Kasumi-1 (cell line): ENCODE measurements around the gene CPE.
"Not testable (repeated sequence)": the region's sequence is repeated elsewhere in the genome, so short reads cannot be mapped to it uniquely, and the experiment has no call there.

Experiments used
- DNase-seq, 2 experiments: peaks; one replicate each; lab custom pipeline; 2025; lab: John Stamatoyannopoulos, UW

CPE gene

DNA sequence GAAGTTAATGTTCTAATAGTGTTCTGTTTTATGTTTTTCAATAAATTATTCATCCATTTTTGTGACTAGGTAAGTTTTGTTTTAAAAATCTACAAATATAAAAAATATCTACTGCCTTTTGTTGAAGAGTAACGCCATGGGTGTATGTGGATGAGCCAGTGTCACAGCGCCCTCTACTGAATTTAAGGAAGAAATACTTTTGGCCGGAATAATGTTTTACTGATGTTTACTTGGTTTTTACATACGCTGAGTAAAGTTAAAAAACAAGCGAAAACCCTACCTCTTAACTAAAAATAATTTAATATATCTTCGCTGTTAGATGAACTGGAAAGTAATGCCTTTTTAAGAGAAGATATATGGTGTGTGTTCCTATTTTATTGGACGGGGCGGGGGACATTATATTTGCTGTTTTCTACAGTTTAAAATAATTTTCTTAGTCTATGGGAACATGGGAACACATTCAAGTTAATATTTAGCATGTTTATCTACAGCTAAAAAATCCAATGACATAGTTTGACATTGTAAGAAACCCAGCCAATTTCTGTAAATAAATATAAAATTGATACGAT, 86.1 kb downstream of the CPE start:
- DNase-seq, result peak; percentile 68 to 84

- no peak for DNase-seq
Observed at GRCh38 chr4:165470009-165470408, 91.2 kb downstream of the CPE start.

DNA sequence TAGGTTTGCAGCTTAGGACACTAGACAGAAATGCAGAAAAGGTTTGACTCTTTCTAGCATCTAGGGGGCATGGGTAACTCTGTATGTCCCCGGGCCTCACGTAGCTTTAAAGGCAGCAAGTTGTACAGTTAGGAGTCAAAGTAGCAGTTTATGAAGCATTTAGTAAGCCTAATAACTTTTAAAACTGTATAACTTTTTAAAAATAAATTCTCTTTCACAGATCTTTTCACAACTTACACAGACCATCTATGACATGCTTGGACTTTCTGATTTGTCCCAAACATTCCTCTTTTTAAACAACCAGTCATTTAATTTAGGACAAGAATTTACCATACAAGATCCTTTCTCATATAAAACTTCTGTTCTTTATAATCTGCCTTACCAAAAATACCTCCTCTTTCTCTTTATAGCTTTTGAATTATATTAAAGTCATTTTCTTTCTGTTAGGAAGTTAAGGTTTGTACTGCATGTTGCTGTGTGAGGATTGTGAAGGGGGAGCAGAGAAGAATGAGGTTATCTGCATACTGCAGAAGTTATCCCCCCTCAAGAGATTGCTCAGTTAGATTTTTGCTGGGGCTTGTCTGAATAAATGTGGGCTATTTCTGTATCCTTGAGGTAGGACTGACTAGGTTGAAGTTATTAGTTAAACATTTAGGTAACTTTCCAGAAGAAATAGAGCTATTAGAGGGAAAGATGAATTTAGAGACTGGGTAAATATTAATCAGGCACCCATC, 94.3 kb downstream of the CPE start:
- DNase-seq, result no peak

GRCh38 chr4:165474784-165475705, 96.2 kb downstream of the CPE start:
- no peak for DNase-seq

GRCh38 chr4:165475706-165476070, 96.9 kb downstream of the CPE start:
- no peak for DNase-seq

DNA sequence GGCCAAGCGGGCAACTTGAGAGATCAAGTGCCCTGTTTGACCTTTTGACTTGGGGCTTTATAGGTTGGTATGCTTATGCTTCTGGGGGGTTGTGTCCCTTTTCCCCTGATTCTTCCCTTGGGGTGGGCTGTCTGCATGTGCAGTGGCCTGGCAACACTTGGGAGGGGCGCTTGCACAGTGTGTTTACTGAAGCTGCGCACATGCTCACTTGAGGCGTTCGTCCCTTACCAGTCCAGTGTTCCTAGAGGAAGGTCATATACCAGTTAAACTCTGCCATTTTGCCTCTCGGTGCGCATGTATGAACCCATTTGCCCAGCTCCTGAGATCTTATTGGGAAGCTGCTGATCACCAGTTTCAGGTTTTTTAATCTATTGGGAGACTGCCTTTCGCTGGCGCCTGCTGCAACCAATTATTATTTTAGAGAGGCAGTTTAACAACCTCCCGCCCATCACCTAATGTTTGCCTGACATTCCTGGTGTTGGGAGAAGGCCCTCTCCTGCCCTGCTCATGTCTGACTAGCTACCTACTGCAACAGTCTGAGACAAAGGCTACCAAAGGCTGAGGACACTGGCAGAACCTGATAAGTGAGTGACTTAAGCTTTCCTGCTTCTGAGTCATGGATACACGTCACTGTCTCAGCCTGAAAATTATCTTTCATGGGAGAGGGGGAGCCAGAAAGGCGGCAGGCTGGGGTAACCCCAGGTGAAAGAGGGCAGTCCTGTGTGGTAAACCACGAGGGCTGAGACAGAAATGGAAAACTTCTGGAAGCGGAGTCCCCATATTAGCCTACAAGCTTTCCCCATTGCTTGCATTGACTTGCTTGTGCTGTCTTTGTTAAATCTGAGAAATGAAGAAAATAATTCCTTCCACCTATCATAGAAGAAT, 97.6 kb downstream of the CPE start:
- DNase-seq, result no peak

GRCh38 chr4:165477799-165478198, 99.0 kb downstream of the CPE start:
- no peak for DNase-seq

- no peak for DNase-seq
Observed at GRCh38 chr4:165478260-165478659, 99.5 kb downstream of the CPE start.

DNA sequence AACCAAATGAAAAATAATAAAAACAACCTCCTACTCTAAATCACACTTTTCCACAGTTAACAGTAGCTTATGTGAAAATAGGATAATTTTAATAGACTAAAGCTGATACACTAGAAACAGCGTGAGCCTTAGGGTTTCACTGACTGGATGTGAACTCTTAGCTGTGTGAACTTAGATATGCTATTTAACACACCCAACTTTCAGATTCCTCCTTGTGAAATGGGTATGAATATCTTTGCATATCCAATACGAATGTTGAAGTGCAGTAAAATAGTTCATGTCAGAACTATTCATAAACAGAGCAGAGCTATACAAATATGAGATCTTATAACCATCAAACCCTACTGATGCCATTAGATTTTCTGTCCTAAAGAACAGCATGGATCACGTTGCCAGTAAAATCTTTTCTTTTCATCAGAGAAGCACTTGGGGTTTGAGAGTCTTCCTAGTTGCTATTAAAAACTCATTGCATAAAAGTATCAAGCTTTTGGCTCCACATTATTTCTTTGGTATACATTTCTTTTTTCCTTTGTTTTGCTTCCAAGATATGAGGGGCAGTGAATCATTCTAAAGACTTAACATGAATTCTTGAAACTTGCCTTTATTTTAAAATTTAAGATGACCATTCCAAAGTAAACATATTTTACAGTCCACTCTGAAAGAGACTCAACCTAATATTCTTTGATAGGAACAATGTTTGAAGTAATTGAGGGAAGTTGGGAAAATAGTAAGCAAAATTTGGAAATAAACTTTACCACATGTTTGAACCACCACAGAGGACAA, 102.4 kb downstream of the CPE start:
- no peak for DNase-seq

DNA sequence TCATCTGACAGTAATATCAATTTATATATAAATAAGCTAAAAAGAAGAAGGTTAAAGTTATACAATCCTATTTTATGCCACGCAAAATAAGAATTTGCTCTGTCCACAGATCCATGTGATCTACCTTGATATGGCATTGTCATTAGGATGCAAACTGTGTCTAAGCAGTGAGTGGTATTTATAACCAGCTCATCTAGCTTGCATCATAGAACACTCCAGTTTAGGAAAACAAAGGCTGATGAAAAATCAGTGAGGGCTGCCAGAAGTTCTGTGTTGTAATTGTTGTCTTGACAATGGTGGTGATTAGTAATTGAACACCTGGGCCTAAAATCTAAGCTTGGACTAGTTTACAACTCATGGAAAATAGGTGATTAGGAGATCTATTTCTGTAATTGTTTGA, 111.0 kb downstream of the CPE start:
- DNase-seq, result no peak

- not testable (repeated sequence) for DNase-seq
Observed at GRCh38 chr4:165492583-165492982, 113.8 kb downstream of the CPE start.

- peak; percentile 81 to 84 for DNase-seq
Observed at GRCh38 chr4:165493359-165493758, 114.6 kb downstream of the CPE start.

DNA sequence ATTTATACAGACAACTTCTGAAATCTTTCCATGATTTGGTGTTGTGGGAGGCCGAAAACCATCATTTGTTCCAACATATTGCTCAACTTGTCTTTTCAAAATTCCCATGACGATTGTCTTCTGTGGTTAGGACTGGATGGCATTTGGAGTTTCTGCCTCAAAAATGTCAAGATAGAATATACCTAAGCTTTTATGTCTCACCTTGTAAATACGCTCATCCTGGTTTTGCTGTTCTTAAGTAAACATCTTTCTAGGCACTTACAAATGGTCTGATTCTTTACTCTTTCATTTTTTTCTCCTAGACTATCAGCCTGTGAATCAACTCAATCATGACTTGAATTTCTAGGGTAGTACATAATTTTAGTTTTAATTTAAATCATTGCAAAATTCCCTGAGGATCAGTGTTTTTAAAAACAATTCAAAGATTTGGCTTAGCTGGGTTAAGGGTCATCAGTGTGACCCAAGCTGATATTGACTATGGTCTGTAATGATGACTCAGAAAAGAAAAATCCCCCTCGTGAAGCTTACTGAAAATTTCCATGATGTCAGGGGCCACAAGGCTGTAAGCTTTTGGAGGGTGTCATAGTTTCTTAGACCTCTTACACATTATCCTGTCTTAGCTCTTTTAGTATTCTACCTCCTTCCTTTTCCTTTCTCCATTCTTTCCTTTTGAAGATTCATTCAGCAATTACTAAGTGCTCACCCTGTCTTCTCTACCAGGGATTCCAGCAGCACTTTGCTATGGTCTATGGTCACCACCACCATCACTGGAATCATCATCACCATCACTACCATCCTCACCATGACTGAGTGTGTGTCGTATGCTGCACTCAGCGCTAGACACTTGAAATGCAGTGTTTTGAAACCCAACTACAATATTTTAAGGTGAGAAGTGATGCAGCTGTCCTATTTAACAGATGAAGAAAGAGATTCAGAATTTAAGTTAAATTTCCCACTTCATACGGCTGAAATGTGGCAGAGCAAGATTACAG, 124.4 kb downstream of the CPE start:
- DNase-seq, result no peak

DNA sequence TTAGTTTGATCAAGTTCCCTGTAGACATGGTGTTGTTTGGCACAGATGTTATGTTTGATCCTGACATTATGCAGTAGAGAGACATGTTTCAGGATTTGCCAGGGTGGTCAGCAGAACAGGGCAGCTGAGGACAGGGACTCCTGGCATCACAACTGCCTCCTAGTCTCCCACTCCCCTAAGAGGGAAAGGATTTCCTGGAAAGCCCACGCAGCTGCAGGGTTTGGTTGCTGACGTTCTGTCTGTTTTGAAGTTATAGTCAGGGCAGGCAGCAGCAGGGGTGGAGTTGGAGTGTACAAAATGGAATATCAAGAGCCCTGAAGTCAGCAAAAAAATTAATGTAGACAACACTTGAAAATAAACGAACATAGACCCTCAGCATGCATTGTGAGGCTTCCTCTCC, 125.4 kb downstream of the CPE start:
- no peak for DNase-seq

DNA sequence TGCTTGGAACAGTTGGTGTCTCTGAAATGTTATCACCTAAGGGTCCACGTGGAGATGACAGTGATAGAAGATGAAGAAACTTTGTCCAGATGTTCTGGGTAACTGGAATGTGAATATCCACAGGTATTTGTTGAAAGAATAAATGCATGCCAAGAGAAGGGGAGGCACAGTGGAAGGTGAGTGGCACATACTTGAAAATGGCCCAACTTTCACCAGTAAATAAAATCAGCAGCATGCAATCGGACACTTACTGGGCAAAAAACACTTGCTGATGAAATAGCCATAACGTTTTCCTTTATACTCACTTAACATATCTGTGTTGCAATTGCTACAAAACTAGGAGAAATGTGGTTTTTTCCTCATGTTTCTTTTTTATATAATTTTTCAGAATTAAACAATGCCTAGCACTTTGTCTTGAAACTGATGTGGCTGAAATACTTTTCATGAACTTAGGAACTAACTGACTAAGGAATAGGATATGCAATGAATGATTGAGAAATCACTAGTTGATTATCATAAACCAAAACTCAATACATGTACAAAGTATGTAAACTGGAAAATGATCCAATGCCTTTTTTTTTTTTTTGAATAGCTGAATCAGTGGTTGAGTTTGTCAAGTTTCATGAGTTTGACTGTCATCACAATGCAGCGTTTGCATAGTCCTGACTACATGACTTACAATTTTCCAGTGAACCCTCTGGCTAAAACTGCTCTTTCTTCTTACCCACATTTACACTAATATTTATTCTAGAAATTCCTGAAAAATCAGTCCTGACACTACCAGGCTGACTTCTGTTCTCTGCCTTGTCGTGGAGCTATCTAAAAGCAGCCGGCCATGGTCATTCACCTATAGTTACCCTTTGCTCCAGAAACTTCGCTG, 127.4 kb downstream of the CPE start:
- no peak for DNase-seq

GRCh38 chr4:165506849-165507248, 128.0 kb downstream of the CPE start:
- no peak for DNase-seq

- DNase-seq, result no peak
Observed at GRCh38 chr4:165507381-165507780, 128.6 kb downstream of the CPE start.

DNA sequence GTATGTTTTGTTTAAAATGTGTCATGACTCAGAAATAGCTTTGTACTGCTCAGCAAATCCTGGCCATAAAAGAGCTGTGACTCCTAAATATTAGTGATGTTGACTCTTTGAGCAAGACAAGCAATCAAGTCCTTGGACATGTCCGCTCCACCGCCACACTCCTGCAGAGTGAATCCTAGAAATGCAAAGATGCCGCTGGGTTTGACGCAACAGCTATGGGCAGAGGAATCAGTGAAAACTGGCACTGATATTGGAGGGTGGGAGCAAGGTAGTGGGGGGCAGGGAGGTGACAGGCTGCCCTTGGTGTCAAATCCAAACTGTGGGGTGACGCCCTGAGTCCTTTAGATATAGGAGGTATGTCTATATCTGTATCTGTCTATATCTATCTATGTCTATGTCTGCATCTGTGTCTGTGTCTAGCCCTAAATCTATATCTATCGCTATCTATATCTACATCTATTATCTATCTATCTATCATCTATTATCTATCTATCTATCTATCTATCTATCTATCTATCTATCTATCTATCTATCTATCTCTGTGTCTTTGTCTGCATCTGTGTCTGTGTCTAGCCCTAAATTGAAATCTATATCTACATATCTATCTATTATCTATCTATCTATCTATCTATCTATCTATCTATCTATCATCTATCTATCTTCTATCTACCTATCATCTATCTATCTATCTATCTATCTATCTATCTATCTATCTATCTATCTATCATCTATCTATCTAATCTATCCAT, 129.7 kb downstream of the CPE start:
- no peak for DNase-seq
